IPS DF 6.9 (cell line): ENCODE data around the gene LYSMD1.
A peak's percentile ranks its signal among the peaks of the same experiment; 100 is the strongest.
"Not testable (repeated sequence)": the region's sequence is repeated elsewhere in the genome, so short reads cannot be mapped to it uniquely, and the experiment has no call there.

Source experiments
- DNase-seq: peaks from one replicate; pipeline ENCODE4 v3.0.0-alpha.2; 2013; ENCODE audit warnings: low read depth, low spot score
- H3K27ac ChIP-seq: one replicate; pipeline ENCODE4 v1.5.1; 2013; ENCODE audit warnings: low read length, control low read depth
- H3K27me3 ChIP-seq: 2 replicates; pipeline ENCODE4 v1.6.1; 2013; ENCODE audit warnings: mild to moderate bottlenecking, low read length; ENCODE audit not compliant: control insufficient read depth, insufficient read depth
- H3K36me3 ChIP-seq: 2 replicates; pipeline ENCODE4 v1.6.1; 2013; ENCODE audit warnings: low read length; ENCODE audit not compliant: control insufficient read depth, insufficient read depth
- H3K4me1 ChIP-seq: 2 replicates; pipeline ENCODE4 v1.6.1; 2013; ENCODE audit warnings: low read length; ENCODE audit not compliant: control insufficient read depth, insufficient read depth
- H3K4me3 ChIP-seq: 2 replicates; pipeline ENCODE4 v1.5.1; 2013; ENCODE audit warnings: mild to moderate bottlenecking, low read length
- H3K9me3 ChIP-seq: 2 replicates; pipeline ENCODE4 v1.6.1; 2013; ENCODE audit warnings: low read length, inconsistent platforms; ENCODE audit not compliant: control insufficient read depth, insufficient read depth
- WGBS: extraction: QIAGEN DNeasy Blood & Tissue Kit; methylation state at CpG from one replicate; pipeline ENCODE4 v1.1.7; 2013; ENCODE audit warnings: mixed read lengths, missing lambda C conversion rate; ENCODE audit not compliant: insufficient read length, insufficient coverage; 5-methylcytosine and 5-hydroxymethylcytosine counted together

The LYSMD1 gene

DNA sequence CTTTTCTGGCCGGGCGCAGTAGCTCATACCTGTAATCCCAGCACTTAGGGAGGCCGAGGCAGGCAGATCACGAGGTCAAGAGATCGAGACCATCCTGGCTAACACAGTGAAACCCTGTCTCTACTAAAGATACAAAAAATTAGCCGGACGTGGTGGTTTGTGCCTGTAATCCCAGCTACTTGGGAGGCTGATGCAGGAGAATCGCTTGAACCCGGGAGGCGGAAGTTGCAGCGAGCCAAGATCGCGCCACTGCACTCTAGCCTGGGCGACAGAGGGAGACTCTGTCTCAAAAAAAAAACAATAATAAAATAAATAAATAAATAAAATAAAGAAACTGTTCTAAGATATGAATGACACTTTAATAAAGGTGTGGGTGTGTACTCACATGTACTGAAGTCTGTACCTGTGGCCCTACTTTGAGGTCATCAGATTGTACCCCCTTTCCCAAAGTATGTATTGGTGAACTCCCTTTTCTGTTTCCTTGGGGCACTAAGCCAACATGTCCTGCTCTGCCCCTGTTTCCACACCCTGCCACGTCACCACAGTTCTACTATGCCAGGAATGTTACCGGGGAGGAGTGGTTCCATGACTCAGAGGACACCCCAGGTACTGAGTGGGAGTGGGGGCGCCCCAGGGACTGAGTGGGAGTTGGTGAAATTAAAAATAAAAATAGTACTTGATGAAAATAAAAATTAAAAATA, 29.3 kb upstream of the LYSMD1 start:
- H3K36me3 ChIP-seq: not testable (repeated sequence)

GRCh38 chr1:151193856-151194255, 28.2 kb upstream of the LYSMD1 start:
- no CpG with 5 or more reads among the region's 1 CpG for WGBS
- Histone ChIP-seq H3K27ac (no peak overlapping the region), H3K4me3 (no peak overlapping the region), H3K27me3 (no peaks in the 10 kb centered on the region), H3K36me3 (no peaks in the 10 kb centered on the region), H3K9me3 (no peaks in the 10 kb centered on the region), H3K4me1 (no peaks in the 10 kb centered on the region; the same call in 1 of the 2 replicates)
- DNase-seq: no peak

More for the DNA sequence above, 29.3 kb upstream of the LYSMD1 start:
- not testable (repeated sequence) for H3K27ac ChIP-seq, DNase-seq, H3K27me3 ChIP-seq, H3K4me1 ChIP-seq, H3K9me3 ChIP-seq, H3K4me3 ChIP-seq
- no CpG with 5 or more reads among the region's 17 CpGs for WGBS

DNA sequence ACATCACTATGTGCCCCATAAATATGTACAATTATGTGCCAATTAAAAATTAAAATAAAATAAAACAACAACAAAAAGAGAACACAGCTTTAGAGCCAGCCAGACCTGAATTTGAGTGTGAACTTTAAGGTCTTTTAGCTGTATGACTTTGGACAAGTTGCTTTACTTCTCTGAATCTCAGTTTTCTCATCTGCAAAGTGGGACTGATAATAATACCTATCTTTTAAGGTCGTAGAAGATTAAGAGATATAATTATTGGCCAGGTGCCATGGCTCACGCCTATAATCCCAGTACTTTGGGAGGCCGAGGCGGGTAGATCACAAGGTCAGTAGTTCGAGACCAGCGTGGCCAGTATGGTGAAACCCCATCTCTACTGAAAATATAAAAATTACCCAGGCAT, 27.6 kb upstream of the LYSMD1 start:
- Histone ChIP-seq H3K4me3 (no peak overlapping the region), H3K9me3 (no peaks in the 10 kb centered on the region), H3K4me1 (no peaks in the 10 kb centered on the region; the same call in 1 of the 2 replicates), H3K27me3 (no peaks in the 10 kb centered on the region), H3K36me3 (no peaks in the 10 kb centered on the region), H3K27ac (no peak overlapping the region)
- WGBS: no CpG with 5 or more reads among the region's 6 CpGs
- DNase-seq: no peak

DNA sequence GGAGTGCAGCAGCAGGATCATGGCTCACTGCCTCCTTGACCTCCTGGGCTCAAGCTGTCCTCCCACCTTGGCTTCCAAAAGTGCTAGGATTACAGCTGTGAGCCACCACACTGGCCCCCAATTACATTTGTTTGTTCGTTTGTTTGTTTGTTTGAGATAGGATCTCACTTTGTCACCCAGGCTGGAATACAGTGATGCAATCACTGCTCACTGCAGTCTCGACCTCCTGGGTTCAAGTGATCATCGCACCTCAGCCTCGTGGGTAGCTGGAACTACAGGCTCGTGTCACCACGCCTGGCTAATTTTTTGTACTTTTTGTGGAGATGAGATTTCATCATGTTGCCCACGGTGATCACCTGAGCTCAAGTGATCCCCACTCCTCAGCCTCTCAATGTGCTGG, 26.3 kb upstream of the LYSMD1 start:
- H3K4me3 ChIP-seq: no peak overlapping the region
- no peak for DNase-seq
- no peaks in the 10 kb centered on the region for H3K36me3 ChIP-seq
- H3K27ac ChIP-seq: no peak overlapping the region
- no peaks in the 10 kb centered on the region for H3K27me3 ChIP-seq
- H3K4me1 ChIP-seq: no peaks in the 10 kb centered on the region
- H3K9me3 ChIP-seq: no peaks in the 10 kb centered on the region
- no CpG with 5 or more reads among the region's 7 CpGs for WGBS

- Histone ChIP-seq H3K27me3 (no peaks in the 10 kb centered on the region), H3K9me3 (no peaks in the 10 kb centered on the region), H3K4me1 (no peaks in the 10 kb centered on the region), H3K4me3 (peak within 1 kb of the TSS; percentile 91), H3K27ac (no peak within 1 kb of the TSS), H3K36me3 (0 out of 2 replicates have a peak, but pooled peaks cover 4% of the 10 kb centered on the region)
- DNase-seq: peak; percentile 66
- no CpG with 5 or more reads among the region's 42 CpGs for WGBS
These were observed 24.1 kb upstream of the LYSMD1 start, which contains the start of gene VPS72 for GRCh38 chr1:151189637-151190445. Gene VPS72, minus strand, starts transcription at chr1:151190197. Its CDS starts 76 bp downstream, at chr1:151190121.

DNA sequence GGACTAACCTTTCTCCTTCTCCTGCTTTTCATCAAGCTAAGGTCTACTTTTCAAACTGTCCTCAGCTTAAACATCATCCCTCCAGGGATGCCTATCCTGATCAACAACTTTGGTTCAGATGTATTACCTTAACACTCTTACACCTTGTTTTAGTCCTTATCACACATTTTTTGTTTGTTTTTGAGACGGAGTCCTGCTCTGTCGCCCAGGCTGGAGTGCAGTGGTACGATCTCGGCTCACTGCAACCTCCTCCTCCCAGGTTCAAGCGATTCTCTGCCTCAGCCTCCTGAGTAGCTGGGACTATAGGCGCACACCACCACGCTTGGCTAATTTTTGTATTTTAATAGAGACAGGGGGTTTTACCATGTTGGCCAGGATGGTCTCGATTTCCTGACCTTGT, 23.0 kb upstream of the LYSMD1 start:
- not testable (repeated sequence) for H3K4me3 ChIP-seq, H3K27me3 ChIP-seq, H3K27ac ChIP-seq, H3K9me3 ChIP-seq, DNase-seq, H3K36me3 ChIP-seq, H3K4me1 ChIP-seq
- WGBS: no CpG with 5 or more reads among the region's 8 CpGs

GRCh38 chr1:151187205-151187604, 21.5 kb upstream of the LYSMD1 start:
- Histone ChIP-seq H3K27me3 (no peaks in the 10 kb centered on the region), H3K36me3 (peaks cover 13% of the 10 kb centered on the region), H3K9me3 (no peaks in the 10 kb centered on the region), H3K27ac (no peak overlapping the region), H3K4me3 (no peak overlapping the region), H3K4me1 (no peaks in the 10 kb centered on the region)
- DNase-seq: no peak
- WGBS: no CpG with 5 or more reads among the region's 1 CpG

GRCh38 chr1:151184211-151184610, 18.5 kb upstream of the LYSMD1 start:
- Histone ChIP-seq H3K4me3 (no peak overlapping the region), H3K9me3 (no peaks in the 10 kb centered on the region), H3K36me3 (peaks cover 27% of the 10 kb centered on the region), H3K4me1 (no peaks in the 10 kb centered on the region; the same call in 1 of the 2 replicates), H3K27me3 (no peaks in the 10 kb centered on the region), H3K27ac (no peak overlapping the region)
- no CpG with 5 or more reads among the region's 10 CpGs for WGBS
- no peak for DNase-seq

DNA sequence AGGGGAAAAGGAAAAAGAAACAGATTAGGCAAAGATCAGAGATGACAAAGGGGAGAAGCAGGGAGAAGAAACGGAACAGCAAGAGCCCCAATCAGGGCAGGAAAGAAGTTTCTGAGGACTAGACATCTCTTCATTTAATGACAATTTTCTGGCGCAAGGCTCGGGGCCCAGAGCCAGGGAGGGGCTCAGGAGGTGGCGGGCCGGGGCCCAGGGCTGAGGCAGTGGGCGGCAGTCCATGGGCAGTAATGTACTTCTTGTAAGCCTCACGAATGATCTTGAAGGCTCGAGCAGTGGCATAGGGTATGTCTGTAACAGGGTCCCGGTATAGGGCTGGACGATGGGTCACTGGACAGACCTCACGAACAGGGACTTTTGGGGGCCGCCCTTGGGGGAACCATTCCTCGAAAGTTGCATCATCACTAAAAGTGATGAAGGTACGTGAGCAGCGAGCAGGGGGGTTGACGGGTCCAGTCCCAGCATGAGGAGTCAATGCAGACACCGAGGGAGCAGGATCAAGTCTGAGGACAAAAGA, 10.9 kb upstream of the LYSMD1 start:
- no peak for DNase-seq
- Histone ChIP-seq H3K4me3 (no peak overlapping the region), H3K27me3 (no peaks in the 10 kb centered on the region), H3K4me1 (no peaks in the 10 kb centered on the region; the same call in 1 of the 2 replicates), H3K9me3 (no peaks in the 10 kb centered on the region), H3K27ac (no peak overlapping the region), H3K36me3 (peaks cover 20% of the 10 kb centered on the region; the same call in 1 of the 2 replicates)
- WGBS: no CpG with 5 or more reads among the region's 17 CpGs

GRCh38 chr1:151175863-151176262, 10.2 kb upstream of the LYSMD1 start, which contains the start of gene TMOD4:
Gene TMOD4, minus strand, starts transcription at chr1:151175981. Its CDS starts 1,106 bp downstream, at chr1:151174875.
- WGBS: no CpG with 5 or more reads among the region's 4 CpGs
- no peaks in the 10 kb centered on the region for H3K27me3 ChIP-seq
- DNase-seq: no peak
- no peak within 1 kb of the TSS for H3K4me3 ChIP-seq
- H3K27ac ChIP-seq: no peak within 1 kb of the TSS
- no peaks in the 10 kb centered on the region; the same call in 1 of the 2 replicates for H3K4me1 ChIP-seq
- no peaks in the 10 kb centered on the region for H3K9me3 ChIP-seq
- H3K36me3 ChIP-seq: peaks cover 17% of the 10 kb centered on the region; the same call in 1 of the 2 replicates
